GM12891 (cell line): Measurements from ENCODE around the gene PTMA.

Source experiments
- DNase-seq: peaks from one replicate; pipeline ENCODE4 v3.0.0; 2011; ENCODE audit warnings: low spot score; ENCODE audit not compliant: insufficient read length
- FAIRE-seq: peaks from 2 replicates; lab custom pipeline; 2011; peaks lifted over from hg19 to GRCh38; lab: Jason Lieb, UNC
- PAX5 ChIP-seq: IDR thresholded peaks from 2 replicates; pipeline ENCODE4 v1.6.1; 2011; ENCODE audit warnings: low read length, moderate library complexity, mild to moderate bottlenecking; ENCODE audit not compliant: insufficient read depth, severe bottlenecking
- POLR2A ChIP-seq: IDR thresholded peaks from 2 replicates; pipeline ENCODE4 v1.6.1; 2011; ENCODE audit warnings: low read depth, low read length, control low read depth
- POLR2AphosphoS5 ChIP-seq: IDR thresholded peaks from 2 replicates; pipeline ENCODE4 v1.6.1; 2011; ENCODE audit warnings: low read depth, low read length, control low read depth
- POU2F2 ChIP-seq: IDR thresholded peaks from 2 replicates; pipeline ENCODE4 v1.6.1; 2011; ENCODE audit warnings: low read depth, mild to moderate bottlenecking, control low read depth, low read length, moderate library complexity
- SPI1 ChIP-seq: IDR thresholded peaks from 2 replicates; pipeline ENCODE4 v1.6.1; 2011; ENCODE audit warnings: low read depth, low read length, control low read depth
- TAF1 ChIP-seq: IDR thresholded peaks from 2 replicates; pipeline ENCODE4 v1.6.1; 2011; ENCODE audit warnings: low read depth, low read length, control low read depth

Gene PTMA

GRCh38 chr2:231666171-231667095 lies 41.9 kb upstream of the PTMA start:
- DNase-seq = no peak
- peak; percentile 86 for TF ChIP-seq POLR2A
- TF ChIP-seq TAF1 = peak; percentile 70
- peak; percentile 18; the same call in 1 of the 2 replicates for TF ChIP-seq POU2F2
- TF ChIP-seq POLR2AphosphoS5 = peak; percentile 90
- peak; percentile 67 for TF ChIP-seq SPI1
- TF ChIP-seq PAX5 = no peak
- peak; percentile 86 for FAIRE-seq

GRCh38 chr2:231667096-231667427 lies 41.3 kb upstream of the PTMA start:
- FAIRE-seq = no peak
- no peak for DNase-seq
- TF ChIP-seq PAX5 = no peak
- no peak for TF ChIP-seq TAF1
- TF ChIP-seq POU2F2 = no peak
- TF ChIP-seq POLR2AphosphoS5 = no peak
- TF ChIP-seq SPI1 = no peak
- TF ChIP-seq POLR2A = no peak

DNA sequence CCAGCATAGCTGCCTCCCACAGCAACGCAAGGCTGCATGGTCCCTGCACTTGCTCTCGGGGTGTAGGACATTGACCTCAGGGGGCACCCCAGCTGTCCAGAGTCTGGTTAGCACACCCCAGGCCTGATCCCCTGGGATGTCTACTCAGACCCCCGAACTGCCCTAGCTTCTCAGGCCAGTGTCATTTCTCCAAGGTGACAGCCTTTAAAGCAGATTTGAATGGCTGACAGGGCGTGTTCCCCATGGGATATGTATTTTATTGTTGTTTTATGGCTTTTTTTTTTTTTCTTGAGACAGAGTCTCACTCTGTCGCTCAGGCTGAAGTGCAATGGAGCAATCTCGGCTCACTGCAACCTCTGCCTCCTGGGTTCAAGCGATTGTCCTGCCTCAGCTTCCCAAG lies 40.8 kb upstream of the PTMA start:
- no peak for DNase-seq
- FAIRE-seq = no peak
- TF ChIP-seq POLR2AphosphoS5 (no peak), SPI1 (no peak), POLR2A (no peak), TAF1 (no peak), POU2F2 (no peak), PAX5 (no peak)

GRCh38 chr2:231668981-231669380 lies 39.3 kb upstream of the PTMA start:
- TF ChIP-seq POLR2AphosphoS5 = no peak
- no peak for TF ChIP-seq PAX5
- no peak for TF ChIP-seq SPI1
- no peak for TF ChIP-seq POLR2A
- no peak for TF ChIP-seq TAF1
- FAIRE-seq (no peak), DNase-seq (no peak)

DNA sequence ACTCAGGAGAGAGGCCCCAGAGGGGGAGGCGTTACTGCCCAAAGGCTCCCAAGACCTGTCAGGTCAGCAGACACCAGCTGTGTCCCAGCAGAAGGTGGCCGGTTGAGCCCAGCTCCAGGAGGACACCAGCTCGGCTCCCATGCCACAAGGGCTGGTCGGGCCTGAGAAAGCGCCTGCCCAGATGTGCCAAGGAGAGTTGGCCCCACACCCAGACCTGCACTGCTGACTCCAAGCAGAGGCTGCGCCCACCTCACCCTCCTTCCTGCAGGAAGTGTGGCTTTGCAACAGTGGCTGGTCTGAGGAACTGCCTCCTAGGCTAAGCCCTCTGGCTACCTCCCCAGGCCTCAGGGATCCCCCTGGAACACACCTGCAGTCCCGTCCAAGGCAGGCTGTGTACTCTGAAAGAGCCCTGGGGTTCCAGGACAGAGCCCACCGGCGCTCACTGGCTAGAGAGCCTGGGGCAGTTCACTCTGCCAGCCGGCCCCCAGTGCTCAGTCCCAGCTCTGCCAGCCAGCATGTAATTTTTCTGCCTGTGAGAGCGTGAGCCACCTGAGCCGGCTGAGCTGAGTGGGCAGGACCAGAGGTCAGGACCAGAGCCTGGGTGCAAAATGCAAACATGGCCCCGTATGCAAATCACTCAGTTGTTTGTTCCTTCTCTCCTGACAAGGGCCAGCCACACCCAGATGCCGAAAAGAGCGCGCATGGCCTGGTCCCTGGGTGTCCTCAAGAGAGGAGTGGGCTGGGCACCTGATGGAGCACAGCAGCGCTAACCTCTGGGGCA lies 36.9 kb upstream of the PTMA start:
- DNase-seq = no peak
- TF ChIP-seq POLR2A = no peak; the same call in 1 of the 2 replicates
- no peak for TF ChIP-seq POLR2AphosphoS5
- TF ChIP-seq POU2F2 = peak; percentile 97
- no peak for TF ChIP-seq TAF1
- 0 out of 2 replicates have a peak, but pooled peaks have one; percentile 13 for TF ChIP-seq SPI1
- TF ChIP-seq PAX5 = no peak
- FAIRE-seq = peak; percentile 89

GRCh38 chr2:231672617-231673347 lies 35.5 kb upstream of the PTMA start:
- TF ChIP-seq POLR2A (peak; percentile 68), SPI1 (no peak), POU2F2 (peak; percentile 29; the same call in 1 of the 2 replicates), POLR2AphosphoS5 (peak; percentile 14; the same call in 1 of the 2 replicates), PAX5 (peak; percentile 48), TAF1 (peak; percentile 55; the same call in 1 of the 2 replicates)
- FAIRE-seq (peak; percentile 85), DNase-seq (no peak)

DNA sequence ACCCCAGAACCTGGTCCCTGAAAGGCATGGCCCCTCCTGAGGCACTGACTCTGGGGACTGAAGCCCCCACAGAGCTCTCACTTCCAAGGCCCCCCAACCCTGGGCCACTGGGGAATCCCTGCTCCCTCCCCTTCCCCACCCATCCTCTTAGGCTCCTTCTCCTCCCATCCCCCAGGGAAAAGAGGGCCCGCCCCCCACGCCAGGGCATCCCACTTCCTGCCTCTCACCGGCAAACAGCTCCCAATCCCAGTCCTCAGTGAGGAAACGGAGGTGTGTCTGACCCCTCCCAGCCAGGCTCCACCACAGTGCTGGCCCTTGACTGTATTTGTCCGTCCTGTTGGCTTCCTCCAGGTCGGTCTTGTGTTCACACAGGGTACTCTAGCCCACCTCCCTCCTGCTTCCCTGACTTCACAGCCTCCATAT lies 35.0 kb upstream of the PTMA start:
- TF ChIP-seq POU2F2 (no peak), PAX5 (no peak), SPI1 (no peak), POLR2AphosphoS5 (no peak), POLR2A (no peak), TAF1 (no peak)
- FAIRE-seq = no peak
- DNase-seq = no peak

GRCh38 chr2:231674587-231675338 lies 33.6 kb upstream of the PTMA start:
- FAIRE-seq = peak; percentile 95
- DNase-seq = no peak

More at GRCh38 chr2:231674587-231675338, 33.6 kb upstream of the PTMA start:
- TF ChIP-seq TAF1 (0 out of 2 replicates have a peak, but pooled peaks have one; percentile 52), PAX5 (peak; percentile 74), SPI1 (0 out of 2 replicates have a peak, but pooled peaks have one; percentile 18), POLR2AphosphoS5 (peak; percentile 50; the same call in 1 of the 2 replicates), POU2F2 (no peak; the same call in 1 of the 2 replicates), POLR2A (no peak)
